NOMO-1 (cell line): ENCODE measurements around the gene SBK1.
A peak's percentile ranks its signal among the peaks of the same experiment; 100 is the strongest.

ENCODE experiments used
- DNase-seq, 2 experiments: peaks; one replicate each; lab custom pipeline; 2025; ENCODE audit not compliant: unreplicated experiment in 2 of 2; lab: John Stamatoyannopoulos, UW

SBK1 gene

DNA sequence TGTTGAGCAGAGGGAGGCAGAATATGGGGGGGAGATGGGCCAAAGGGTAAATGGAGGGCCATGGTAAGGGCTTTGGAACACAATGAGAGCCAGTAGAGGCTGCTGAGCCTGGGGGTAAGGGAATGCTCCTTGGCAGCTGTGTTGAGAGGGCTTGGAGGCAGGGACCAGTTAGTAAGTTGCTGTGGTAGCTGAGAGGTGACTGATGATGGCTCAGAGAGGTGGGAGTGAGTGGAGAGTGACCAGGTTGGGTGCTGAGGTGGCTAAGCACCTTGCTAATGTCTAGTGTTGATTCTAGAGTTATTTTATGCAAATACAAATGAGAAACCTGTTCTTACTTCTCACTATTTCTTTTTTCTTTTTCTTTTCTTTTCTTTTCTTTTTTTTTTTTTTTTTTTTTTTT, 10.8 kb downstream of the SBK1 start:
- no peak for DNase-seq

DNA sequence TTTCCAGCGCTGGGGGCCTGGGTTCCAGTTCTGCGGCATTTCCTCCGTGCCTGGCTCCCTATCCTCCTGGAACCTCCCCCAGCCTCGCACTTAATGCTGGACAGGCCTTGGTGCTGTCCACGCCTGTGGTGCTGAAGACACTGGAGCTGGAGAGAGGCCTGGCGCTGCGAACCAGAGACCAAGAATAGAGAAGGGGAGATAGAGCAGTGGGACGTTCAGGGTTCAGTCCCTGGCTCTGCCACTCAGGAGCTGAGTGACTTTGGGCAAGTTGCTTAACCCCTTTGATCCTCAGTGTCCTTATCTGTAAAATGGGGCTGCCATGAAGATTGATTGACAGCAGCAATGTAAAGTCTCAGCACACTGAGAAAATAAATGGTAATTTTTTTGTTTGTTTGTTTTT, 11.9 kb downstream of the SBK1 start:
- peak; percentile 6 to 41 for DNase-seq

DNA sequence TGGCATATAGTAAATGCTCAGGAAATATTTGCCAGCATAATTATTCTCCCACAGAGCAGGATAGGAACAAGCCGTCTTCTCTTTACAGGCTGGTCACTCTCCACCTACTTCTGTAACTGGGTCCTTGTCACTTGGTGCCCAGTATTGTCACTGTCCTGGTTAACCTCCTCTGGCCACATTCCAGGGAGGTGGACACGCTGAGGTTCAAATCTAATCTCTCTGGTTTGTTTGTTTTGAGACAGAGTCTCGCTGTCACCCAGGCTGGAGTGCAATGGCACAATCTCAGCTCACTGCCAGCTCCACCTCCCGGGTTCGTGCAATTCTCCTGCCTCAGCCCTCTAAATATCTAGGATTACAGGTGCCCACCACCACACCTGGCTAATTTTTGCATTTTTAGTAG, 15.6 kb downstream of the SBK1 start:
- no peak for DNase-seq

DNA sequence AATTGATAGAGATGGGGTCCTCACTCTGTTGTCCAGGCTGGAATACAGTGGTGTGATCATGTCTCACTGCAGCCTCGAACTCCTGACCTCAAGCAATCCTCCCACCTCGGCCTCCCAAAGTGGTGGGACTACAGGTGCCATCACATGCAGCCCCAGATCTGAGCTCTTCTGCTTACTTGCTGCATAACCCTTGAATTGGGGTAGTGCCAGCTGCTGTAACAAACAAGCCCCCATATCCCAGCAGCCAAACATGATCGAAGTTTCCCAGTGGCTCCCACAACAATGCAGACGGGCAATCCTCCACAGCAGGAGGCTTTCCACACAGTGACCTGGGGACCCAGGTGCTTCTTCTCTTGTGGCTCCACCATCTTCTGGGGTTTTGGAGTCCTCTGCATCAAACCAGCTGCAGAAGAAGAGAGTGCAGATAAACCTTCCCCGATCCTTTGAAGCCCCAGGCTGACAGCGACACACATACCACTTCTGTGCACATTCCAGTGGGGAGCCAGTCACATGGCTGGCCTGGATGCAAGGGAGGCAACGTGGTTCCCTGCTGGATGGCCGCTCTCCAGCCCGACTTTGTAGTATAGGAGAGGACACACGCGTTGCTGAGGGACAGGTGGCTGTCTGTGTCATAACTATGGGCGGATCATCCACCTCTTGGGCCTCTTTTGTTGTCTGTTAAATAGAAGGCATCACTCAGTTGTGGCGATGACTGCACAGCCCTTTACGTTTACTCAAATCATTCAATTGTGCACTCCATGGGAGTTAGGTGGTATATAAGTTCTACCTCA, 16.7 kb downstream of the SBK1 start:
- DNase-seq = no peak

DNA sequence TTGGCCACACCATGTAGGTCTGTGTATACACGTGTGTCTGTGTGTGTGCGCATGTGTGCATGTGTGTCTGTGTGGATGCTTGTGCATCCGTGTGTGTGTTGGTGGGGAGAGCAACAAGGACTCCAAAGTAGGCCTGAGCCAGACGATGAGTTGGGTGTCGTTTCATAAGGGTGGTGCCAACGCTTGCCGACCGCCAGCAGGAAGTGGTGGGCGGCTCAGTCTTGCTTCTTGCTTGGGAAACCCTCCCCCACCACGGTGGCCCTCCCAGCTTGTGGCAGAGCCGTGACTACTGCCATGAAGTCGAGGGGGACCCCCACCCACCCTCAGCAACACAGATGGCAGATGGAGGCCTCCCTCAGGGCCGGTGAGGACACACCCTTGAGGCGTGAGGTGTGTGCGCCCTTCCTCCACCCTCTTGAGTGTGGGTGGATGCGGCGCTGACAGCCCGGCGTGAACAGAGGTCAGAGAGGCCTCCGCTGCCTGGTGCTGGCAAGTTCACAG, 17.5 kb downstream of the SBK1 start:
- DNase-seq = peak in 1 of 2 experiments; percentile 3

DNA sequence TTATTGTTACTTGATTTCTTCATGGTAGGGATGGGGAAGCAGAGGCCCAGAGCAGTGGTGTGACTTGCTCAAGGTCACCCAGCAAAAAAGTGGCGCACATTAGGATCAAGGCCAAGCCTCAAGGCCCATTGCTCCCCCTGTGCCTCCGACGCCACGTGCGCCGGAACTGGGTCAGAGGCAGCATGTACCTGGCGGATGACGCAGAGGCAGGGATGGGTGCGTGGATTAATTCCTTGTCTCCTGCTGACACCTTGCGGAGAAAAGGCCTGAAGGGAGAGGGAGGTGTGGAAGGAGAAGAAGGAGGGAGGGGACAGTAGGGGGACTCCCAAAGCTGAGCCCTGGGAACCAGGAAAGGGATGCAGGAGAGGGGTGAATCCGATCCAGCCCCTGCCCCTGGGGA, 18.5 kb downstream of the SBK1 start:
- DNase-seq = no peak

GRCh38 chr16:28311413-28311812, 19.1 kb downstream of the SBK1 start:
- DNase-seq = no peak

- DNase-seq = no peak
Measured at GRCh38 chr16:28311913-28312312, 19.6 kb downstream of the SBK1 start.

DNA sequence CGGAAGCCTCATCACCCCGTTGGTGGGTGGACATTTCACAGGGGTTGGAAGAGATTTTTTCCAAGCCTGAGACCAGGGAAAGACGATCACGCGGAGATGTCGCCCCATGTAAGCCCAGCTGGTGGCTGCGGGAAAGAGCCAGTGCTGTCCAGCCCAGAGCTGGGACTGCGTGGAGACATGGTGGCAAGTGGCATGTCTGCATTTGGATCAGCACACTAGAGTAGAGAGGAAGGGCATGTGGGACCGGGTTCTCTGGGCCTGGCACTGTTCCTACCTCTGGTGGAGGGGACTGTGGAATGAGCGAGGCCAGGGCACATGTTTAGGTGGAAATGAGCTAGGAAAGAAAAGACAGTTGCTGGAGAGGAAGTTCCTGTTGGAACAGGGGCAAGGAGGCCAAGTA, 20.0 kb downstream of the SBK1 start:
- no peak for DNase-seq

- DNase-seq = no peak
Measured at GRCh38 chr16:28313587-28313986, 21.3 kb downstream of the SBK1 start.

GRCh38 chr16:28316054-28316453, 23.7 kb downstream of the SBK1 start:
- no peak for DNase-seq

GRCh38 chr16:28317040-28317880, 24.9 kb downstream of the SBK1 start:
- peak; percentile 31 to 35 for DNase-seq

DNA sequence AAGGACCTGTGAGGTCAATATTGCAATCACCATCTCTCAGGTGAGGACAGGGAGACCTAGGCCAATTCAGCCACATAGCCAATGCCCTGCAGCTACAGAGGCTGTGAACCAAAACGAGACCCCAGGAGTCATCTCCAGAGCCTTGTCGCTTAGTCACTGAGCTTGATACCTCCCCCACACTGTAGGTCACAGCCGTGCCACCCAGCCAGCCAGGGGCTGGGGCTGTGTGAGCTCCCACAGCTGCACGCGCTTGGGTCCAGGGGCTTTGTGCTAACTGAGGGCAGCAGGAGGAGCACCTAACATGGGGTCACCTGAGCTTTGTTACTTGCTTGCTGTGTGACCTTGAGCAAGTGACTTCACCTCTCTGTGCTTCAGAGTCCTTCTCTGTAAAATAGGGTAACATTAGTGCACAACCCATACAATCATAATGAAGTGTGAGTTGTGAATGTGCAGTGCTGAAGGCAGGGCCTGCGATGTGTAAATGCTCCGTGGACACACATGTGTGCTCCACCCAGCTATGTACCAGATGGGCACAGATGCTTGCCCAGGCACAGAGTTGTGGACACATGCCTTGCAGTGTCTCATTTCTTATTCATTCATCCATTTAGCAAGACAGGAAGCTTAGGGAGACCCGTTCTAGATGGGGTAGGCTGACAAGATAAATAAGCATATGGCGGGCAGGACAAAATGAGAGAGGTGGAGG, 25.9 kb downstream of the SBK1 start:
- no peak for DNase-seq

DNA sequence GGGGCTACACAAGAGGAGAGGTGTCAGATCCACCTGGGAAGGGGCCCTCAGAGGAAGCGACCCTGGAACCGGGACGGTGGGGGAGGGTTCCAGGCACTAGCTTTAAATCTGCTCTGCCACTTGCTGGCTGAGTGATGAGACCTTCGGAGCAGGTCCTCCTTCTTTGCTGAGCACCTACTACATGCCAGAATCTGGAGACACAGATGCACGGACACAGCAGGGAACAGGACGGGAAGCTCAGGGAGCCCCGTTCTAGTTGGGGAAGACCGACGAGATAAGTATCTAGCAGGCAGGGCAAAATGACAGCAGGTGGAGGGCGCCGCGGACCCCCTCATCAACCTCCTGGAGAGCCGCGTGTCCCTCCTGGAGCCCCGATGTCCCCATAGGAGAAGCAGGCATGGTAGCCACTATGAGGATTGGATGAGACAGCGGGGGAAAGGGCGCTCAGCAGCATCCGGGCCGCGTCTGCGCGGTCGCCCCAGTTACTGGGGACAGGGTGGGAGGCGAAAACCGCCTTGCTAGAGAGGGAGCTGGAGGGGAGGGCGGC, 27.2 kb downstream of the SBK1 start:
- DNase-seq = no peak

DNA sequence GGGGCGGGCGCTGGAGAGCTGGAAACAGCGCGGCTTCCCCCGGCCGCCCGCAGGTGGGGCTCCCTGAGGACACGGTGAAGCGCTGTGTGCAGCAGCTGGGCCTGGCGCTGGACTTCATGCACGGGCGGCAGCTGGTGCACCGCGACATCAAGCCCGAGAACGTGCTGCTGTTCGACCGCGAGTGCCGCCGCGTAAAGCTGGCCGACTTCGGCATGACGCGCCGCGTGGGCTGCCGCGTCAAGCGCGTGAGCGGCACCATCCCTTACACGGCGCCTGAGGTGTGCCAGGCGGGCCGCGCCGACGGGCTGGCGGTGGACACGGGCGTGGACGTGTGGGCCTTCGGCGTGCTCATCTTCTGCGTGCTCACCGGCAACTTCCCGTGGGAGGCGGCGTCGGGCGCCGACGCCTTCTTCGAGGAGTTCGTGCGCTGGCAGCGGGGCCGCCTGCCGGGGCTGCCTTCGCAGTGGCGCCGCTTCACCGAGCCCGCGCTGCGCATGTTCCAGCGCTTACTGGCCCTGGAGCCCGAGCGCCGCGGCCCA, 27.8 kb downstream of the SBK1 start:
- DNase-seq = no peak

DNA sequence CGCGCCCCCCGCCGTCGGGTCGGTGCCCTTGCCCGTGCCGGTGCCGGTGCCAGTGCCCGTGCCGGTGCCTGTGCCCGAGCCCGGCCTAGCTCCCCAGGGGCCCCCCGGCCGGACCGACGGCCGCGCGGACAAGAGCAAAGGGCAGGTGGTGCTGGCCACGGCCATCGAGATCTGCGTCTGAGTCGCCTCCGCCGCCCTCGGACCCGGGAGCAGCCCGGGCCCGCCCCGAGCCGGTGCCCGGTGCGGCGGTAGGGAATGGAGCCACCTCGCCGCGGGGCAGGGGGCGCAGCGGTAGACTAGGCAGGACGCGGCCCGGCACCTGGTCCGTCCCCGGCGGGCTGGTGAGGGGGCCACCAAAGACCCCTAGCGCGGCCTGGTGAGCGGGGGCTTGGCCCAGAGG, 28.4 kb downstream of the SBK1 start:
- no peak for DNase-seq

GRCh38 chr16:28321700-28322411, 29.5 kb downstream of the SBK1 start:
- DNase-seq = peak; percentile 4 to 15

GRCh38 chr16:28324235-28324886, 32.0 kb downstream of the SBK1 start:
- no peak for DNase-seq

- no peak for DNase-seq
Measured at GRCh38 chr16:28324887-28325279, 32.6 kb downstream of the SBK1 start.
